Ishikawa (cell line): ENCODE measurements around the gene INPP4B.

Source experiments
- CEBPB ChIP-seq: IDR thresholded peaks from 2 replicates; pipeline ENCODE4 v1.6.1; 2012
- CREB1 ChIP-seq: IDR thresholded peaks from 2 replicates; pipeline ENCODE4 v1.6.1; 2012; ENCODE audit warnings: low read depth
- EGR1 ChIP-seq: IDR thresholded peaks from 2 replicates; pipeline ENCODE4 v1.6.1; 2012
- EP300 ChIP-seq: IDR thresholded peaks from 2 replicates; pipeline ENCODE4 v1.6.1; 2012; ENCODE audit warnings: borderline replicate concordance
- FOXM1 ChIP-seq: IDR thresholded peaks from 2 replicates; pipeline ENCODE4 v1.6.1; 2012; ENCODE audit warnings: low read depth, borderline replicate concordance
- NFIC ChIP-seq: IDR thresholded peaks from 2 replicates; pipeline ENCODE4 v1.6.1; 2012
- RAD21 ChIP-seq: IDR thresholded peaks from 2 replicates; pipeline ENCODE4 v1.6.1; 2012; ENCODE audit warnings: low read depth
- TAF1 ChIP-seq: IDR thresholded peaks from 2 replicates; pipeline ENCODE4 v1.6.1; 2012; ENCODE audit warnings: low read depth, mild to moderate bottlenecking
- TCF12 ChIP-seq: IDR thresholded peaks from 2 replicates; pipeline ENCODE4 v1.6.1; 2012; ENCODE audit warnings: low read depth
- TEAD4 ChIP-seq: IDR thresholded peaks from 2 replicates; pipeline ENCODE4 v1.6.1; 2012
- YY1 ChIP-seq: IDR thresholded peaks from 2 replicates; pipeline ENCODE4 v1.6.1; 2012; ENCODE audit warnings: low read depth
- ZBTB7A ChIP-seq: IDR thresholded peaks from 2 replicates; pipeline ENCODE4 v1.6.1; 2012; ENCODE audit warnings: low read depth
- TF ChIP-seq, protein P1 (sequence below): IDR thresholded peaks from 2 replicates; pipeline ENCODE4 v1.6.1; 2012
- TF ChIP-seq, protein P2 (sequence below): IDR thresholded peaks from 2 replicates; pipeline ENCODE4 v1.6.1; 2012; ENCODE audit warnings: low read depth, mild to moderate bottlenecking
- TF ChIP-seq, protein P3 (sequence below): IDR thresholded peaks from 2 replicates; pipeline ENCODE4 v1.6.1; 2012

Gene INPP4B

DNA sequence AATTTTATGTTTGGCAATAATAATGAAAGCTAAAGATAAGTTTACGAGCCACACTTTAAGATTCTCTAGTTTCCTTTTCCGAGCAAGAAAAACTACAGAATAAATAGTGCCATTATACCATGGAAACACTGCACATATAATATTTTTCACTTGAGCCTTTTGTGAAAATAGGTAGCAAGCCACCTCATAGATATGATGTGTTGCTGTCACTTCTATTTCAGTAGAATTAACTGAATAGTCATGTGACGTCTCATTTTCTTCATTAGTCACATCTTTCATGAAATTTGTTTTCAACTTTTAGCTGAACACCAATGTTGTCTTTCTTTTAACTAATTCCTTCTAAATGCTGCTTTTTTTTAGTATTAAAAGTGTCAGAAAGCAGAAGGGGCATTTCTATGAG, 574.3 kb downstream of the INPP4B start:
- no peak for TF ChIP-seq EP300
- TF ChIP-seq, protein P1, sequence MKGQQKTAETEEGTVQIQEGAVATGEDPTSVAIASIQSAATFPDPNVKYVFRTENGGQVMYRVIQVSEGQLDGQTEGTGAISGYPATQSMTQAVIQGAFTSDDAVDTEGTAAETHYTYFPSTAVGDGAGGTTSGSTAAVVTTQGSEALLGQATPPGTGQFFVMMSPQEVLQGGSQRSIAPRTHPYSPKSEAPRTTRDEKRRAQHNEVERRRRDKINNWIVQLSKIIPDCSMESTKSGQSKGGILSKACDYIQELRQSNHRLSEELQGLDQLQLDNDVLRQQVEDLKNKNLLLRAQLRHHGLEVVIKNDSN, result no peak

DNA sequence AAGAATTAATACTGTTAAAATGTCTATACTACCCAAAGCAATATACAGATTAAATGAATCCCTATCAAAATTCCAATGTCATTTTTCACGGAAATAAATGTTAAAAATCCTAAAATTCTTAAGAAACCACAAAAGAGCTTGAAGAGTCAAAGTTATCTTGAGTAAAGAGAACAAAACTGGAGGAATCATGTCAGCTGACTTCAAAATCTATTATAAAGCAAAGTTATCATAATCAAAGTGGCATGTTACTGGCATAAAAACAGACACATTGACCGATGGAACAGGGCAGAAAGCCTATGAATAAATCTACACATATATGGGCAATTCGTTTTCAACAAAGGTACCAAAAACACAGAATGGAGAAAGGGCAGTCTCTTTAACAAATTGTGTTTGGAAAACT, 579.0 kb downstream of the INPP4B start:
- TF ChIP-seq TEAD4 (no peak), CEBPB (no peak), EP300 (no peak), ZBTB7A (no peak), EGR1 (no peak), YY1 (no peak), TAF1 (no peak), CREB1 (no peak)
- TF ChIP-seq, protein P2, sequence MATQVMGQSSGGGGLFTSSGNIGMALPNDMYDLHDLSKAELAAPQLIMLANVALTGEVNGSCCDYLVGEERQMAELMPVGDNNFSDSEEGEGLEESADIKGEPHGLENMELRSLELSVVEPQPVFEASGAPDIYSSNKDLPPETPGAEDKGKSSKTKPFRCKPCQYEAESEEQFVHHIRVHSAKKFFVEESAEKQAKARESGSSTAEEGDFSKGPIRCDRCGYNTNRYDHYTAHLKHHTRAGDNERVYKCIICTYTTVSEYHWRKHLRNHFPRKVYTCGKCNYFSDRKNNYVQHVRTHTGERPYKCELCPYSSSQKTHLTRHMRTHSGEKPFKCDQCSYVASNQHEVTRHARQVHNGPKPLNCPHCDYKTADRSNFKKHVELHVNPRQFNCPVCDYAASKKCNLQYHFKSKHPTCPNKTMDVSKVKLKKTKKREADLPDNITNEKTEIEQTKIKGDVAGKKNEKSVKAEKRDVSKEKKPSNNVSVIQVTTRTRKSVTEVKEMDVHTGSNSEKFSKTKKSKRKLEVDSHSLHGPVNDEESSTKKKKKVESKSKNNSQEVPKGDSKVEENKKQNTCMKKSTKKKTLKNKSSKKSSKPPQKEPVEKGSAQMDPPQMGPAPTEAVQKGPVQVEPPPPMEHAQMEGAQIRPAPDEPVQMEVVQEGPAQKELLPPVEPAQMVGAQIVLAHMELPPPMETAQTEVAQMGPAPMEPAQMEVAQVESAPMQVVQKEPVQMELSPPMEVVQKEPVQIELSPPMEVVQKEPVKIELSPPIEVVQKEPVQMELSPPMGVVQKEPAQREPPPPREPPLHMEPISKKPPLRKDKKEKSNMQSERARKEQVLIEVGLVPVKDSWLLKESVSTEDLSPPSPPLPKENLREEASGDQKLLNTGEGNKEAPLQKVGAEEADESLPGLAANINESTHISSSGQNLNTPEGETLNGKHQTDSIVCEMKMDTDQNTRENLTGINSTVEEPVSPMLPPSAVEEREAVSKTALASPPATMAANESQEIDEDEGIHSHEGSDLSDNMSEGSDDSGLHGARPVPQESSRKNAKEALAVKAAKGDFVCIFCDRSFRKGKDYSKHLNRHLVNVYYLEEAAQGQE, result no peak
- TF ChIP-seq, protein P1, result no peak

DNA sequence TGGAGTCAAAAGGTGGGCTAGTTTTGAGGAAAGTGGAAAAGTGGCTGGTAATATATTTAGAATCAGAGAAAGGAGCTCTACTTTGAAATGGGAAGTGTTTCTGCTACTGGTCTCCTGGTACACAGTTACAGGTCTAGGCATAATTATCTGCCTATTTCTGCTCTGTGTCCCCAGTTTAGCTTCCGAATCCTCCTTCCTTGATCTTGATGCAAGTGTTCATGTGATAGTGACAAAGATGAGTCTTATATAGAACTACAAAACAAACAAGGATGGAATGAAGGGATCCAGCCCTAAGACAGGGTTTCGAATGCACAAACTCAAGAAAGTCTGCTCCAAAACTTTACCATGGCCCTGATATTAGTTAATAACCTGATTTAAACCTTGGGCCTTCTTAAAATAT, 580.2 kb downstream of the INPP4B start:
- TF ChIP-seq TAF1, result no peak
- no peak for TF ChIP-seq EP300
- TF ChIP-seq CEBPB, result no peak
- TF ChIP-seq ZBTB7A, result no peak
- TF ChIP-seq, protein P2, result no peak
- no peak for TF ChIP-seq FOXM1
- no peak for TF ChIP-seq YY1
- no peak for TF ChIP-seq TEAD4
- TF ChIP-seq CREB1, result no peak

DNA sequence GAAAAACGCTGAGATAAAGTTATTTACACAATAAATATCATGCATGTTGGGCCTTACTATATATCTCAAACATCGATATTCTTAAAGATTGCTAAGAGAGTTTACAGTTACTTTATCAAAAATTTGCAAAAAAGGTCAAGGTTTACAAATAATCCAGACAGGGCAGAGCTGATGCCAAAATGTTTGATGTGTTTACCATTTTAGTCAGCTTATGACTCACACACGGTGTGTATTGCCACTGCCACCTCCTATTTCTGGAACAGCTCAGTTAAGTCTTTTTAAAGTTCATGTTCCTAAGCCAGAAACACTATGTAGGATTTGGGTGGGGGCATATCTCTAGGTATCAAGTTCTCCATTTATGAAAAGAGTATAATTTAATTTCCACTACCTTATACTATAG, 580.6 kb downstream of the INPP4B start:
- TF ChIP-seq NFIC (no peak), EGR1 (no peak), TEAD4 (no peak), CEBPB (no peak), EP300 (no peak), ZBTB7A (no peak), CREB1 (no peak), YY1 (no peak), TCF12 (no peak), RAD21 (no peak), FOXM1 (no peak)
- TF ChIP-seq, protein P3, sequence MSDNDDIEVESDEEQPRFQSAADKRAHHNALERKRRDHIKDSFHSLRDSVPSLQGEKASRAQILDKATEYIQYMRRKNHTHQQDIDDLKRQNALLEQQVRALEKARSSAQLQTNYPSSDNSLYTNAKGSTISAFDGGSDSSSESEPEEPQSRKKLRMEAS, result no peak
- TF ChIP-seq, protein P1, result no peak

DNA sequence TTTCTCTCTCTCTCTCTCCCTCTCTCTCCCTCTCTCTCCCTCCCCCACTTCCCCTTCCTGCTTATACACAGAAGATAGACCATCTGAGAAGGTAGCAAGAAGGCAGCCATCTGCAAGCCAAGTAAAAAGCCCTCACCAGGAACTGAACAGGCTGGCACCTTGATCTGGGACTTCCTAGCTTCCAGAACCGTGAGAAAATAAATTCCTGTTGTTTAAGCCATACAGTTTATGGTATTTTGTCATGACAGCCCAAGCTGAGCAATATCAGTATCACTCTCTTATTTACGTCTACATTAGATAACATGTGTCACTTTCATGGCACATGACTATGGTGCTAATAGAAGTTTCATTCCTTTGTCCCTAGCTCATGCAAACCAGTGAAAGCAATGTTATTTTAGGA, 581.1 kb downstream of the INPP4B start:
- no peak for TF ChIP-seq TCF12
- no peak for TF ChIP-seq ZBTB7A
- TF ChIP-seq FOXM1, result no peak
- no peak for TF ChIP-seq RAD21
- no peak for TF ChIP-seq EP300
- TF ChIP-seq, protein P3, result no peak
- no peak for TF ChIP-seq CREB1
- TF ChIP-seq TAF1, result no peak
- TF ChIP-seq EGR1, result no peak
- TF ChIP-seq TEAD4, result no peak
- TF ChIP-seq, protein P2, result no peak
- TF ChIP-seq, protein P1, result no peak
- no peak for TF ChIP-seq NFIC
- no peak for TF ChIP-seq CEBPB
